HuH-7 (cell line): Measurements from ENCODE around the gene VSX1.

Experiments used
- DNase-seq: peaks from one replicate; pipeline ENCODE4 v3.0.0; 2011; ENCODE audit warnings: low spot score

Gene VSX1

DNA sequence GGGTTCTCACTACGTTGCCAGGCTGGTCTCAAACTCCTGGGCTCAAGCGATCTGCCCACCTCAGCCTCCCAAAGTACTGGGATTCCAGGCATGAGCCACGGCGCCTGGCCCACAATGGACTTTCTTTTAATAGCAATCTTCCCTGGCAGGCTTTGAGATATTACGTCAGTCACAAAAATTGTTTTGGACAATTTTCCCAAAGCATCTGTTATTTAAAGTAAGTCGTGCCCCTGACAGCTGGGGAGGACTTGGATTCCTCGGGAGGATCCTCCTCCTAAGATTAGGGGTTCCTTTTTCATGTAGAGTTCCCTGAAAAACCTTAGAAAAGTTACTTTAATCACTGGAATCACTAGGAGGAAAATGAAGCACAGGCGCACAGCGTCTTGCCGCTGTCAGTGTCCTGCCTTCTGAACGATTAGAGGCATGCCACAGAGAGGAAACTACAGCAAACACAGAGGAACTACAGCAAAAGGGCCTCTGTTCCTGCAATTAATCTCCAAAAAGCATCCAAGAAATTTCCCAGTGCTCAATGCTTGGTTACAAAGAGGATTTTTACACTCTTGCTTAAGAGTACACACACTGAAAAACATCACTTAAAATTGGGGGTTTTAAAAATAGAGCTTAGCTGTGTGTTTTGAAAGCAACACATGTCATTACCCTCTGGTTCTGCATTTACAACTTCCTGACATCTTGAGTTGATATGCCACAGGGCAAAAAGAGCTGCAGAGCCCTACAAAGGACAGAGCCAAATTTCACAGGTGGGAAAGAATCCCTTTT, 28.5 kb downstream of the VSX1 start:
- DNase-seq: no peak

GRCh38 chr20:25052255-25053194, 29.4 kb downstream of the VSX1 start:
- DNase-seq: no peak

DNA sequence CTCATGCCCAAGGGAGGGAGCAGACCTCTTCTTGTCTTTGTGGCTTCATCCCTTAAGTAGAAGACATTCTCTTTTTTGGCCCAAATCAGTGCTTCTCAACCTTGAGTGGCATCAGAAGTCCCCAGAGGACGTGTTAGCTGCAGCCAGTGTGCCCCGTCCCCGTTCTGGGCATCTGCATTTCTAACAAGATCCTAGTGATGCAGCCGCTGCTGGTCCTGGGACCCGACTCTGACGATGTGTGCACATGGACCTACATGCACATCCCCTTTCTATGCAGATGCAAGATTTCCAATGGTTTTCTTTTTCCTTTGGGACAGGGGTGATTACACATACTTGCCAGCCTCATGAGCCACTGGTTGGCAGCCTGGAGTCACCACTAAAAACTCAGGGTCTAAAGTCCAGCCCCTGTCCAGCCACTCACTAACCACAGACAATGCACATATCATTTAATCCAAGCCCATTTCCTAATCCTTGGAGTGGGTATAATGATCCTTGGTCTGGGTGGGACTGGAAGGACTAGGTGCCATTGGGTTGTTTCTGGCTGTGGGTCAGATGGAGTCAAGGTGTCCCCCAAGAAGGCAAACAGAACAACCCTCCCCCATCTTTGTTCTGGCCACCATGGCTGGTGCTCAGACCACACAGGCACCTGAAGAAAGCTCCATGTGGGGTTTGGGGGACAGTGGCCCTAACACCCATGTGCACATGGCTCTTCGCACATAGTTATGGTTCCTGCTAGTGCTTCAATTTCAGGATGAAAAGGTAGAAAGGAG, 30.4 kb downstream of the VSX1 start:
- DNase-seq: no peak

DNA sequence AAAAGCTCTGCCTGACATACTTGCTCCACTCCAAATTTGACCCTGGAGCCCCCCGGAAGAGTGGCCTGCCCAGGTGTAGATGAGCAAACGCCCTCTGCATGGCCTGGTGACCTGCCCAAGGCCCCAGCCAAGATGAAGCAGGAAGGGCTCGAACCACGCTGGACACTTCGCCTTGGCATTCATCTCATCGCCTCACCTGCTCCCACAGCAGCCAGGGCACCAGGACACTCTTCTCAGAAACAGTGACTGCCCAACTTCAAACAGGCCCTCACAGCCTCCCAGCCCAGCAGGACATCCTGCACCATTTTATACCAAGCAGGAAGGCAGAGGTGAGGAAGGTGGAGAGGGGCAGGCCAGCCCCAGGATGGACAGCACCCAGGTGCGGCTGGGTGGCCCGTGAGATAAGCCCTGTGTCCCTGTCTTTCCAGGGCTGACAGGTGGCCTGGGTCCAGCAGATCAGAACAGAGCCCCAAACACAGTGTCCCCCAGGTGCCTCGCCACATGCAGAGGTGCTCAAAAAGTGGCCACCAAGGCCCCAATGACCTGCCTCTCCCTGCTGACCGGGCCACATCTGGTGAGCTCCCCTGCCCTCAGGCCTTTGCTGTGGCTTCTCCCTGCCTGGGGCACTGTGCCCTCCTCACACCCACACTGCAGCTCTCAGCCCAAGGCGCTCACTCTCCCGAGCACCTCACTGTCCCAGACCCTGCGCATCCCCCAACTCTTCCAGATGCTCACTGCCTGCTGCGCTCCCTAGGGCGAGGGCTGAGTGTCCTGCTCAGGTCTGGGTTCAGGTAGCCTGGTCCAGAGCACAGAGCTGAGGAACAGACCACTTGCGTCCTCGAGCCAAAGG, 31.2 kb downstream of the VSX1 start:
- no peak for DNase-seq

DNA sequence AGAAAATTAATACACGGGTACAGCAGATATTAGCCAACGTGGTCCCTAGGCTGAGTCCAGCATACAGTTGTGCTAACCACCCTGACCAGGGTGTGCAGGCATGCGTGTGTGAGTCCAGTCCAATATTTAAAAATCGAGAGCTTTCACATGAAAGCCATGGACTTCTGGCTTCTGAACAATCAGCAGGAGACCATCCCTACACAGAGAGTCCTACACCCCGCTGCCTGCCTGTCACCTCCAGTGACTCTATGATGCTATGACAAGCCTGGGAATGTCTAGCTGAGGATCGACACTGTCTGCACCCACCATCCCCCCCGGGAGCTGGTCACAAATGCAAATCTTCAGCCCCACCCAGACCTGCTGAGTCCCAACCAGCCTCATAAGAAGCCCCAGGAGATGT, 31.9 kb downstream of the VSX1 start:
- no peak for DNase-seq

DNA sequence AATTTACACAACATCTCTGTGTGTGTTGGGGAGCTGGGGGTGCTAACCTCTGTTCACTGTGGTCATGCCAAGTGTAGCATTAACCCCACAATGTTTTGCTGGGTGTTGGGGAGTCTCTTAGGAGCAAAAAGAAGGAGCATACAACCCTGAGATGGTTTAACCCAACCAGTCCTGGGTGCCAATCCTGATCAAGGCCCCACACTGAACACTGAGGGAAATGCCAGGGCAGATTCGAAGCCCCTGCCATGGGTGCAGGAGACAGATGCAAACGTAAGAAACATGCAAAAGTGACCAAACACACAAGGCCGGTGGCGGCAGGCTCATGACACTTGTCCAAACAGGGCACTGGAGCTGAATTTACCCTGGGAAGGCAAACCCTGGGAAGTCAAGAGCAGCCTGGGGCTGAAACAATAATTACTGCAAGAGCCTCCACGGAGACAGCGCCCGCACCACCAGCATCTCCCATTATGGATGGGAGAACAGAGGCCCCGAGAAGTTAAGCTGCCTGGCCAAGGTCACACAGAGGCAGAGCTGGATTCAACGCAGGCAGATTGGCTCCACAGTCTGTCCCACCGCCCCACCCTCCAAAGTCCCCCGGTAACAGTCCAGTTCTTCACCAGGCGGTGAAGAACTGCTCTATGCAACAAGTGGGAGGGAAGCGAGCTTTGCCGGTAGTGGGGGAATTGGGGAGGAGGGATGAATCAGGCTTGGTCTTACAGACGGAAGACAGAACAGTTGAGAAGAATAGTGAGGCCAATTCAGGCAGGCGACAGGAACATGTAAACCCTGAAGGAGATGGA, 32.5 kb downstream of the VSX1 start:
- no peak for DNase-seq

- DNase-seq: no peak
Observed at GRCh38 chr20:25048519-25048952, 33.4 kb downstream of the VSX1 start.

- DNase-seq: no peak
Observed at GRCh38 chr20:25047766-25048165, 34.2 kb downstream of the VSX1 start.

GRCh38 chr20:25046736-25047666, 34.9 kb downstream of the VSX1 start:
- DNase-seq: no peak

- no peak for DNase-seq
Observed at GRCh38 chr20:25046181-25046641, 35.7 kb downstream of the VSX1 start.

GRCh38 chr20:25045343-25045712, 36.6 kb downstream of the VSX1 start:
- no peak for DNase-seq

DNA sequence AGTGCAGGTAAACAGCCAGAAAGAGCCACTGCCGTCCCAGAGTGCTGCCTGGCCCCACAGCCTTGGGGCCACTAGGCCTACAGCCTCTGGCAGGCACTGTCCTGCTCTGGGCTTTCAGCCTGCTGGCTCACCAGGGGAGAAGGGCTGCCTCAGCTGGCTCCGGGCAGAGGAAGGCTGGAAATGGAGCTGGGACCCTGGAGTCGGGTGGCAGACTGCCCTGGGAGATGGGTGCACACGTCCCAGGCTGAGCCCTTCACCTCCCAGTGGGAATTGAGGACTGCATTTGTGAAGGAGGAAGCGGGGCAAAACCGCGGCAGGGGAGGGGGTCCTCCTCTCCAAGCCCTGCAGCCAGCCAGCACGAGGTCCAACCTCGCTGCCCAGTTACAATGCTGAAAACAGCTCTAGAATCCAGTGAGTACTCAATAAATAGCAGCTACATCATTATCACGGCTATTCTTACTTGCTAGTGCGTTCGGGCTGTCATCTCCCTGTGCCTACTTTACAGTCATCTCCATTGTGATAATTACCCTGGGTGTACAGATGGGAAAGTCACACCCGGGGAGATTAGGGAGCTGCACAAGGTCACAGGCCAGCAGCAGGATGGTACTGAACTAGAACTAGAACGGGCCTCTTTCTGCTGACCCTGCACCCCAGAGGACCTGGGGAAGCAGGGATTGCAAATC, 37.1 kb downstream of the VSX1 start:
- no peak for DNase-seq

- no peak for DNase-seq
Observed at GRCh38 chr20:25044261-25044560, 37.7 kb downstream of the VSX1 start.

DNA sequence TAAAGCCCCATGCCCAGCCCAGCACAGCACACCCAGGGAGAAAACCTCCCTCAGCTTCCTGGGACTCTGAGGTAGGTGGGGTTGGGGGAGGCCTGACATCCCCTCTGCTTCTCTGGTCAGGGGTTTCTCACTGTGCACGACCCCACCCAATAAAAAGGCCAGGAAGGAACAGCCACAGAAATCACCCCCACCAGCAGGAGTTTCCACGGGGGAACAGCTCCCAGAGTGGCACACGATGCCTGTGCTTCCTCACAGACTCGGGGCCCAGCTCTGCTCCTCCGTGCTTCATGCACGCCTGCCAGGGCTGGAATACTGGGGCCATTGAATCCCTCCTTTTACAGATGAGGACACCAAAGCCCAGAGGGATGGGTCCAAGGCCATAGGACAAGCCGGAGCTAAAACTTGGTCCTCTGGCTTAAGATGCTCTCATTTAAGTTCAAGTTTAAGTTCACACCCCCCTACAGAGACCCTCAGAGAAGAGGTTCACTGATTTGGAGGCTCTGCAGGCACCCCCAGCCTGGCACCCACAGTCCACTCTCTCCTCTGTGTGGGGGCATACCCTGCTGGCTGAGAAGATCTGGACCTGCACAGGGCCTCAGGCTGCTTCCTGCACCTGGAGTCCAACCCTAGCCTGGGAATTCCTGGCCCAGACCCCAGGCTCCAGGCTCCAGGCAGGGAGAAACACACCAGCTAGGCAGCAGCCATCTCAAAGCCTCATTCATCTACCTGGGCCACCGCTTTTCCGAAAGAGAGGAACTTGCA, 38.3 kb downstream of the VSX1 start:
- no peak for DNase-seq

- DNase-seq: no peak
Observed at GRCh38 chr20:25042531-25043498, 39.1 kb downstream of the VSX1 start.

- no peak for DNase-seq
Observed at GRCh38 chr20:25041813-25042530, 40.0 kb downstream of the VSX1 start.
